ENCODE data around the gene BZW1. TPM values are rescaled to one million over a fixed set of nuclear protein-coding genes. Genes with fewer than 3 reads are reported as not detected.
"Not testable (repeated sequence)": the region's sequence is repeated elsewhere in the genome, so short reads cannot be mapped to it uniquely, and the experiment has no call there.

BZW1 gene
- total and polyA plus RNA-seq, 8 donors = 207 to 255 (median 220) TPM

DNA sequence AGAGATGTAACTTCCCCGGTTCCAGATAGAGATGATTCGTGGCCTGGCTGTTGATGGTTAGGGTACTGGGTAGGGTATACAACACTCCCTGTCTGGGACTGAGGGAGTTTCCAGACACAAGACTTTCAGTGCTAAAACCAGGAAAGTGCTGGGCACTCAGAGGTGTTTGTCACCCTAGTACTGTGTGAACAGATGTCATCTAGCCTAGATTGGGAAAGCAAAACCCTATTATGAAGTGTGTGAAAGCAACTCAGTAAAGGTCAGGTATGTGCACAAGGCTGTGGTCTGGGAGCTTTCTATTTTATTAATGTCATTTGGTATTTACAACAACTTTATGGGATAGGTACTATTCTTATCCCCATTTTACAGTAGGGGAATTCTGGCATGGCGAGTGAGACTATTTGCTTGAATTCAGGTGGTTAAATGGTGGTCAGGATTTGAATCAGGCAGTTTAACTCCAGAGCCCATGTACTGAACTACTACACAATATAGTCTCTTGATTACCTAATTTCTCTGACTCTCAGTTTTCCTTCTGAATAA, 2.6 kb downstream of the BZW1 start:
- intact Hi-C loops (cut with DNase I) = loop anchor here in 1 of 2 donors (10.0 kb wide), 1 partner anchor 100 kb away; no protein-coding TSS in a partner anchor

DNA sequence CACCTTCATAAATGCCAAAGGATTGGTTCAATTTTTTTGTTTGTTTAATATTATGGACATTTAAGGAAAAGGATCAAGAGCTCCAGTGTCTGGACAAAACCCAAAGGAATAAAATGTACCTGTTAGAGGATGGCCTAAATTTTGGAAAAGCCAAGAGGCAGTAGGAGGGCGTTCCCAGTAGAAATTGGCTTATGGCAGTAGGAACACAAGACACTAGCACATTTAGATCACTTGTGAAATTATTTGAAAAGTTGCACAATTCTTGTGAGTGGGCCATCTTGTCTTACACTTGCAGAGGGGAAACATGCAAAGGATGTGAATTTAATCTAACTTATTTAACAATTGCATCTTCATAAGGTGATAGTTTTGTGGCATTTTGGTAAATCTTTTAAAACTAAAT, 3.2 kb downstream of the BZW1 start:
- TF ChIP-seq, protein P1, sequence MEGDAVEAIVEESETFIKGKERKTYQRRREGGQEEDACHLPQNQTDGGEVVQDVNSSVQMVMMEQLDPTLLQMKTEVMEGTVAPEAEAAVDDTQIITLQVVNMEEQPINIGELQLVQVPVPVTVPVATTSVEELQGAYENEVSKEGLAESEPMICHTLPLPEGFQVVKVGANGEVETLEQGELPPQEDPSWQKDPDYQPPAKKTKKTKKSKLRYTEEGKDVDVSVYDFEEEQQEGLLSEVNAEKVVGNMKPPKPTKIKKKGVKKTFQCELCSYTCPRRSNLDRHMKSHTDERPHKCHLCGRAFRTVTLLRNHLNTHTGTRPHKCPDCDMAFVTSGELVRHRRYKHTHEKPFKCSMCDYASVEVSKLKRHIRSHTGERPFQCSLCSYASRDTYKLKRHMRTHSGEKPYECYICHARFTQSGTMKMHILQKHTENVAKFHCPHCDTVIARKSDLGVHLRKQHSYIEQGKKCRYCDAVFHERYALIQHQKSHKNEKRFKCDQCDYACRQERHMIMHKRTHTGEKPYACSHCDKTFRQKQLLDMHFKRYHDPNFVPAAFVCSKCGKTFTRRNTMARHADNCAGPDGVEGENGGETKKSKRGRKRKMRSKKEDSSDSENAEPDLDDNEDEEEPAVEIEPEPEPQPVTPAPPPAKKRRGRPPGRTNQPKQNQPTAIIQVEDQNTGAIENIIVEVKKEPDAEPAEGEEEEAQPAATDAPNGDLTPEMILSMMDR (IDR thresholded peaks at IDR 0.05) = no peak
- no peak for DNase-seq
- no peak overlapping the region for H3K4me3 ChIP-seq
- H3K27me3 ChIP-seq = no peaks in the 10 kb centered on the region
- no peak overlapping the region for H3K27ac ChIP-seq
- intact Hi-C loops (cut with DNase I) = loop anchor here in 1 of 2 donors (10.0 kb wide), 1 partner anchor 100 kb away; no protein-coding TSS in a partner anchor
- peaks cover 2 to 66% of the 10 kb centered on the region in 2 donors for H3K36me3 ChIP-seq
- no peaks in the 10 kb centered on the region for H3K9me3 ChIP-seq
- no peak for ATAC-seq
- peaks cover 3 to 49% of the 10 kb centered on the region in 2 donors for H3K4me1 ChIP-seq

More for the DNA sequence above, 2.6 kb downstream of the BZW1 start:
- DNase-seq (no peak), ATAC-seq (no peak)
- Histone ChIP-seq H3K27ac (no peak overlapping the region), H3K4me3 (no peak overlapping the region), H3K4me1 (peaks cover 5 to 50% of the 10 kb centered on the region in 2 donors), H3K36me3 (peaks cover 2 to 60% of the 10 kb centered on the region in 2 donors), H3K9me3 (no peaks in the 10 kb centered on the region), H3K27me3 (no peaks in the 10 kb centered on the region)
- TF ChIP-seq, protein P1 (IDR thresholded peaks at IDR 0.05) = no peak

DNA sequence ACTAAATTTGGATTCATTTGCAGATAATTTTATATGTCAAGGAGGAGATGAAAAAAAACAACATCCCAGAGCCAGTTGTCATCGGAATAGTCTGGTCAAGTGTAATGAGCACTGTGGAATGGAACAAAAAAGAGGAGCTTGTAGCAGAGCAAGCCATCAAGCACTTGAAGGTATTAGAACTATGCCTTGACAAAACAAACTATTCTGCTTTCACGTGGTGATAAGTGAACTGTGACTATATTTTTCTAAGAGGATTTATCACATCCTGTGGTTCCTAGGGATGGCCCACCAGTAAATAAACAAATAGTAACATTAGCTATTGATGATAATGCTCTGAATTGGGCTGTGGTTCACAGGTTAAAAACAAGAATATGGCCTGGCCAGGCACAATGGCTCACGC, 7.0 kb downstream of the BZW1 start:
- intact Hi-C loops (cut with DNase I) = loop anchor here in 1 of 2 donors (10.0 kb wide), 1 partner anchor 104 kb away; no protein-coding TSS in a partner anchor
- not testable (repeated sequence) for H3K4me3 ChIP-seq, H3K9me3 ChIP-seq, DNase-seq, ATAC-seq, H3K27me3 ChIP-seq, H3K27ac ChIP-seq
- peaks cover 2 to 83% of the 10 kb centered on the region in 2 donors for H3K36me3 ChIP-seq
- peaks cover 0 to 25% of the 10 kb centered on the region in 2 donors for H3K4me1 ChIP-seq

- Histone ChIP-seq H3K4me3 (no peak overlapping the region), H3K4me1 (peaks cover 0 to 9% of the 10 kb centered on the region in 2 donors), H3K27me3 (no peaks in the 10 kb centered on the region), H3K36me3 (peaks cover 2 to 78% of the 10 kb centered on the region in 2 donors), H3K9me3 (no peaks in the 10 kb centered on the region), H3K27ac (no peak overlapping the region)
- intact Hi-C loops (cut with DNase I) = no loop called here
- TF ChIP-seq, protein P1 (IDR thresholded peaks at IDR 0.05) = no peak
- no peak for ATAC-seq
- DNase-seq = no peak
Observed at GRCh38 chr2:200820573-200821234, 9.0 kb downstream of the BZW1 start.

DNA sequence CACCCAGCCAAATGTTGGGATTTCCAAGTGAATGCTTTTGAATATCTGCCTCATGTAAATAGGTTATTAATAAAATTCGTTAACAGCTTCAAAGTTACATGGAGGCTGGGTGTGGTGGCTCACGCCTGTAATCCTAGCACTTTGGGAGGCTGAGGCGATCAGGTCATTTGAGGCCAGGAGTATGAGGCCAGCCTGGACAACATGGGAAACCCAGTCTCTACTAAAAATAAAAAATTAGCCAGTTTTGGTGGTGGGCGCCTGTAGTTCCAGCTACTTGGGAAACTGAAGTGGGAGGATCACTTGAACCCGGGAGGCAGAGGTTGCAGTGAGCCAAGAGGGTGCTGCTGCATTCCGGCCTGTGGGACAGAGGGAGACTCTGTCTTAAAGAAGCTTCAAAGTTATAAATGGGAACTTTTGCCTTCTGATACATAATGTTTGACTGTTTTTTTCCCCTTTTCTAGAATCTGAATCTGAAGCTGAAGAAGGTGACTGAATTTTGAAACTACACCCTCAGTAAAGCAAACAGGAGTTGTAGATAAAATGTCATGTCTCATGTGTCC, 10.1 kb downstream of the BZW1 start:
- DNase-seq (no peak), ATAC-seq (no peak)
- H3K36me3 ChIP-seq = peaks cover 2 to 70% of the 10 kb centered on the region in 2 donors
- H3K9me3 ChIP-seq = no peaks in the 10 kb centered on the region
- intact Hi-C loops (cut with DNase I) = no loop called here
- H3K4me3 ChIP-seq = no peak overlapping the region
- TF ChIP-seq, protein P1 (IDR thresholded peaks at IDR 0.05) = no peak
- H3K4me1 ChIP-seq = peaks cover 0 to 7% of the 10 kb centered on the region in 2 donors
- no peaks in the 10 kb centered on the region for H3K27me3 ChIP-seq
- no peak overlapping the region for H3K27ac ChIP-seq

All from left lung (tissue), 10 donors.